HepG2 (cell line): ENCODE data around the gene B4GALT1. TPM values are rescaled to one million over a fixed set of nuclear protein-coding genes. Genes with fewer than 3 reads are reported as not detected.

Experiments used
- ARHGAP35 ChIP-seq: sonication (generic); formaldehyde crosslinking; IDR thresholded peaks from 2 replicates; pipeline ENCODE4 v1.9.0; 2022; ENCODE audit warnings: mild to moderate bottlenecking, inconsistent platforms, moderate library complexity, missing genetic modification reagents, borderline replicate concordance
- ATF7-NPFF ChIP-seq: sonication (generic); formaldehyde crosslinking; IDR thresholded peaks from 2 replicates; pipeline ENCODE4 v1.8.1; 2023; ENCODE audit warnings: mild to moderate bottlenecking, low read depth, missing genetic modification reagents, moderate library complexity
- DMTF1 ChIP-seq: sonication (generic); formaldehyde crosslinking; IDR thresholded peaks from 2 replicates; pipeline ENCODE4 v1.4.0; 2020; ENCODE audit warnings: mild to moderate bottlenecking, missing genetic modification reagents
- EED ChIP-seq: sonication (generic); formaldehyde crosslinking; IDR thresholded peaks from 2 replicates; pipeline ENCODE4 v1.5.0; 2020; ENCODE audit warnings: mild to moderate bottlenecking, missing genetic modification reagents
- ELF1 ChIP-seq: sonication (generic); formaldehyde crosslinking; IDR thresholded peaks from 2 replicates; pipeline ENCODE4 v1.4.0; 2020; ENCODE audit warnings: missing genetic modification reagents
- HNRNPUL1 ChIP-seq: fragments of 200-400 bp; formaldehyde crosslinking; IDR thresholded peaks from 2 replicates; pipeline ENCODE4 v1.6.1; 2017; ENCODE audit warnings: low read depth, mild to moderate bottlenecking, low read length, moderate library complexity
- MXD4 ChIP-seq: IDR thresholded peaks from 2 replicates; pipeline ENCODE4 v1.6.1; 2016; ENCODE audit warnings: mild to moderate bottlenecking, missing biosample characterization, missing genetic modification reagents
- PHF5A ChIP-seq: IDR thresholded peaks from one replicate; pipeline ENCODE4 v1.6.1; 2018; ENCODE audit warnings: low read depth, missing genetic modification reagents; ENCODE audit not compliant: unreplicated experiment
- RAD21 ChIP-seq: fragments of 450-650 bp; formaldehyde crosslinking; IDR thresholded peaks from 2 replicates; pipeline ENCODE4 v1.5.0; 2020; ENCODE audit warnings: mild to moderate bottlenecking
- RXRB ChIP-seq: IDR thresholded peaks from 2 replicates; pipeline ENCODE4 v1.6.1; 2016; ENCODE audit warnings: borderline replicate concordance, missing genetic modification reagents, missing compliant biosample characterization
- TBX2 ChIP-seq: sonication (generic); formaldehyde crosslinking; IDR thresholded peaks from 2 replicates; pipeline ENCODE4 v1.5.0; 2020; ENCODE audit warnings: missing genetic modification reagents, mild to moderate bottlenecking, borderline replicate concordance
- TCF12 ChIP-seq, 2 experiments: fragments of 450-650 bp in 1 of 2; sonication (generic) in 1 of 2; formaldehyde crosslinking in 1 of 2; IDR thresholded peaks; 2 replicates each; pipeline versions ENCODE4 v1.6.1 to v1.8.0; 2017 to 2022; ENCODE audit warnings: antibody characterized with exemption in 1 of 2, mild to moderate bottlenecking in 1 of 2, missing genetic modification reagents in 1 of 2, moderate library complexity in 1 of 2
- ZNF136 ChIP-seq: sonication (generic); formaldehyde crosslinking; IDR thresholded peaks from 2 replicates; pipeline ENCODE4 v1.8.1; 2022; ENCODE audit warnings: low read depth, mild to moderate bottlenecking, moderate library complexity, missing genetic modification reagents
- ZNF30 ChIP-seq: sonication (generic); formaldehyde crosslinking; IDR thresholded peaks from 2 replicates; pipeline ENCODE4 v1.5.0; 2020; ENCODE audit warnings: mild to moderate bottlenecking, missing genetic modification reagents
- ZNF382 ChIP-seq: sonication (generic); formaldehyde crosslinking; IDR thresholded peaks from 2 replicates; pipeline ENCODE4 v1.5.0; 2020; ENCODE audit warnings: missing genetic modification reagents, mild to moderate bottlenecking, borderline replicate concordance
- ZNF451 ChIP-seq: sonication (generic); formaldehyde crosslinking; IDR thresholded peaks from 2 replicates; pipeline ENCODE4 v1.5.0; 2020; ENCODE audit warnings: mild to moderate bottlenecking, missing genetic modification reagents
- ZNF780A ChIP-seq: sonication (generic); formaldehyde crosslinking; IDR thresholded peaks from 2 replicates; pipeline ENCODE4 v1.8.0; 2022; ENCODE audit warnings: mild to moderate bottlenecking, missing genetic modification reagents, moderate library complexity
- ZNF782 ChIP-seq: sonication (generic); formaldehyde crosslinking; IDR thresholded peaks from 2 replicates; pipeline ENCODE4 v1.4.0; 2020; ENCODE audit warnings: missing genetic modification reagents, mild to moderate bottlenecking, borderline replicate concordance
- polyA plus RNA-seq, 8 experiments: library from polyadenylated mRNA; depleted of rRNA in 3 of 8; stranded (reverse) in 7 of 8; unstranded in 1 of 8; fragments of >200 nt; fragmentation: Illumina TruSeq in 4 of 8; extraction: Trizol in 4 of 8; gene quantifications; 2 replicates each; pipeline versions ENCODE4 v1.2.1 to v1.2.3, GENCODE V29; 2011 to 2016; ENCODE audit warnings: low read depth in 4 of 8, missing spikeins in 1 of 8, mixed read lengths in 1 of 8; ENCODE audit not compliant: insufficient read depth in 1 of 8
- total RNA-seq, 5 experiments: library from RNA; depleted of rRNA; stranded (reverse); fragments of >200 nt; fragmentation: Illumina TruSeq; extraction: Trizol; gene quantifications; 2 replicates each; pipeline ENCODE4 v1.2.3, GENCODE V29; 2016; ENCODE audit warnings: low read depth in 1 of 5
- TF ChIP-seq, protein P1 (sequence below): sonication (generic); formaldehyde crosslinking; IDR thresholded peaks from 2 replicates; pipeline ENCODE4 v1.8.1; 2022; ENCODE audit warnings: low read depth, mild to moderate bottlenecking, missing genetic modification reagents
- TF ChIP-seq, protein P2 (sequence below): sonication (generic); formaldehyde crosslinking; IDR thresholded peaks from 2 replicates; pipeline ENCODE4 v1.5.1; 2020; ENCODE audit warnings: mild to moderate bottlenecking, missing genetic modification reagents, borderline replicate concordance
- TF ChIP-seq, protein P3 (sequence below): IDR thresholded peaks from 2 replicates; pipeline ENCODE4 v1.6.1; 2018; ENCODE audit warnings: missing genetic modification reagents

B4GALT1 gene
- total and polyA plus RNA-seq, 2 of the 13 experiments (the other 11 are each of a cell fraction or from before 2014, with no cell fraction given): 15.7 to 33.5 TPM

DNA sequence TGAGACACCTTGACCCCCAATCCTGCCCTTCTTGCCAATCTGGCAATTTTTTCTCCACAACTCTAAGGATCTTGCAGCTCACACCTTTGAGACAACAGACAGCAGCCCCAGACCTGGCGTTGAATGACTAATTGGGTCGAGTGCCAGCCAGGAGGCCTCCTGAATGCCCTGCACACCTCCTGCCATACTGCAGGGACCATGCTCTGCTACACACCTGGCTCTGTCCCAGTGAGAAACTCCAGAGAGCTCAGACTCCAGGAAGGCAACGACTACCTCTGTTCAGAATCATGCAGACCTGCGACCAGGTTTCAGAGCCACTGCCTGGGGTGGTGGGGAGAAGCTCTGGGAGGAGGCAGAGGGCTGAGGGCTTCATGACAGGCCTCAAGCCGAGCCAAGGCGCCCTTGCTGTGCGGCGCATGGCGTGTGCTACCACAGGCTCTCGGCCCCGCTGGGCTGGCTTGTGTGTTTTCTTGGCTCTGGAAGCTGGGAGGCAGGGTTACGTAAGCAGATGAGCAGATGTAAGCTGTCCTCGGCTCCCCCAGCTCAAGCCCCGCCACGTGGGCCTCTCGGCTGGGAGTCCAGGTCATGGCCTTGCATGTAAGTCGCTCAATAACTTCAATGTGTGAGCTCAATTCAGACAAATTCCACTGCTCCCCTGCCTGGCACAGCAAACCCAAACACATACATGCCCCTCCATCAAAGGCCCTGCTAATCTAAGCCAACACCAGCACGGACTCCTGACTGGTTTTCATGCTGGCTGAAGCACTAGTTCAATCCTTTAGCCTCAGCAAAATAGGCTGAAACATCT, 27.5 kb downstream of the B4GALT1 start (continued):
- TF ChIP-seq DMTF1 (CRISPR knock-in tag) (no peak), TCF12 (IDR thresholded peaks at IDR 0.05) (no peak), TCF12 (CRISPR knock-in tag; IDR thresholded peaks at IDR 0.05) (peak; percentile 74; the same call in 1 of the 2 replicates), ZNF382 (CRISPR knock-in tag) (no peak), RXRB (peak; percentile 98), ARHGAP35 (CRISPR knock-in tag) (0 out of 2 replicates have a peak, but pooled peaks have one; percentile 37), ATF7-NPFF (CRISPR knock-in tag) (peak; percentile 79; the same call in 1 of the 2 replicates), RAD21 (0 out of 2 replicates have a peak, but pooled peaks have one; percentile 18), ZNF782 (CRISPR knock-in tag) (peak; percentile 91; the same call in 1 of the 2 replicates), MXD4 (CRISPR knock-in tag) (peak; percentile 84), EED (CRISPR knock-in tag) (no peak), HNRNPUL1 (no peak), ELF1 (CRISPR knock-in tag) (0 out of 2 replicates have a peak, but pooled peaks have one; percentile 42), ZNF451 (CRISPR knock-in tag) (peak; percentile 95), ZNF136 (CRISPR knock-in tag) (no peak), TBX2 (peak; percentile 80; the same call in 1 of the 2 replicates), ZNF30 (no peak), PHF5A (CRISPR knock-in tag) (no peak), ZNF780A (no peak)
- TF ChIP-seq, protein P1, sequence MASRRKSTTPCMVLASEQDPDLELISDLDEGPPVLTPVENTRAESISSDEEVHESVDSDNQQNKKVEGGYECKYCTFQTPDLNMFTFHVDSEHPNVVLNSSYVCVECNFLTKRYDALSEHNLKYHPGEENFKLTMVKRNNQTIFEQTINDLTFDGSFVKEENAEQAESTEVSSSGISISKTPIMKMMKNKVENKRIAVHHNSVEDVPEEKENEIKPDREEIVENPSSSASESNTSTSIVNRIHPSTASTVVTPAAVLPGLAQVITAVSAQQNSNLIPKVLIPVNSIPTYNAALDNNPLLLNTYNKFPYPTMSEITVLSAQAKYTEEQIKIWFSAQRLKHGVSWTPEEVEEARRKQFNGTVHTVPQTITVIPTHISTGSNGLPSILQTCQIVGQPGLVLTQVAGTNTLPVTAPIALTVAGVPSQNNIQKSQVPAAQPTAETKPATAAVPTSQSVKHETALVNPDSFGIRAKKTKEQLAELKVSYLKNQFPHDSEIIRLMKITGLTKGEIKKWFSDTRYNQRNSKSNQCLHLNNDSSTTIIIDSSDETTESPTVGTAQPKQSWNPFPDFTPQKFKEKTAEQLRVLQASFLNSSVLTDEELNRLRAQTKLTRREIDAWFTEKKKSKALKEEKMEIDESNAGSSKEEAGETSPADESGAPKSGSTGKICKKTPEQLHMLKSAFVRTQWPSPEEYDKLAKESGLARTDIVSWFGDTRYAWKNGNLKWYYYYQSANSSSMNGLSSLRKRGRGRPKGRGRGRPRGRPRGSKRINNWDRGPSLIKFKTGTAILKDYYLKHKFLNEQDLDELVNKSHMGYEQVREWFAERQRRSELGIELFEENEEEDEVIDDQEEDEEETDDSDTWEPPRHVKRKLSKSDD: peak; percentile 88
- TF ChIP-seq, protein P2, sequence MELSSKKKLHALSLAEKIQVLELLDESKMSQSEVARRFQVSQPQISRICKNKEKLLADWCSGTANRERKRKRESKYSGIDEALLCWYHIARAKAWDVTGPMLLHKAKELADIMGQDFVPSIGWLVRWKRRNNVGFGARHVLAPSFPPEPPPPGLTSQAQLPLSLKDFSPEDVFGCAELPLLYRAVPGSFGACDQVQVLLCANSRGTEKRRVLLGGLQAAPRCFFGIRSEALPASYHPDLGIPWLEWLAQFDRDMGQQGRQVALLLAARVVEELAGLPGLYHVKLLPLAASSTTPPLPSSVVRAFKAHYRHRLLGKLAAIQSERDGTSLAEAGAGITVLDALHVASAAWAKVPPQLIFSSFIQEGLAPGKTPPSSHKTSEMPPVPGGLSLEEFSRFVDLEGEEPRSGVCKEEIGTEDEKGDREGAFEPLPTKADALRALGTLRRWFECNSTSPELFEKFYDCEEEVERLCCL (CRISPR knock-in tag): no peak
- TF ChIP-seq, protein P3, sequence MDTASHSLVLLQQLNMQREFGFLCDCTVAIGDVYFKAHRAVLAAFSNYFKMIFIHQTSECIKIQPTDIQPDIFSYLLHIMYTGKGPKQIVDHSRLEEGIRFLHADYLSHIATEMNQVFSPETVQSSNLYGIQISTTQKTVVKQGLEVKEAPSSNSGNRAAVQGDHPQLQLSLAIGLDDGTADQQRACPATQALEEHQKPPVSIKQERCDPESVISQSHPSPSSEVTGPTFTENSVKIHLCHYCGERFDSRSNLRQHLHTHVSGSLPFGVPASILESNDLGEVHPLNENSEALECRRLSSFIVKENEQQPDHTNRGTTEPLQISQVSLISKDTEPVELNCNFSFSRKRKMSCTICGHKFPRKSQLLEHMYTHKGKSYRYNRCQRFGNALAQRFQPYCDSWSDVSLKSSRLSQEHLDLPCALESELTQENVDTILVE: peak; percentile 69; the same call in 1 of the 2 replicates
